ENCODE data around the gene ATF7IP2.
"Not testable (repeated sequence)": the region's sequence is repeated elsewhere in the genome, so short reads cannot be mapped to it uniquely, and the experiment has no call there.

ATF7IP2 gene

GRCh38 chr16:10465821-10466220 is 80.0 kb downstream of the ATF7IP2 start:
- no peaks in the 10 kb centered on the region for H3K27me3 ChIP-seq
- H3K4me3 ChIP-seq (ENCODE audit: low read depth, low read length): no peak overlapping the region
- H3K9me3 ChIP-seq: no peaks in the 10 kb centered on the region
- no peaks in the 10 kb centered on the region for H3K36me3 ChIP-seq
- H3K4me1 ChIP-seq: no peaks in the 10 kb centered on the region
- DNase-seq: no peak
- no peak for TF ChIP-seq CTCF (IDR thresholded peaks at IDR 0.05; ENCODE audit: low read depth, low read length)

- Histone ChIP-seq H3K4me3 (ENCODE audit: low read depth, low read length) (no peak overlapping the region), H3K9me3 (no peaks in the 10 kb centered on the region), H3K4me1 (no peaks in the 10 kb centered on the region), H3K27me3 (no peaks in the 10 kb centered on the region), H3K36me3 (no peaks in the 10 kb centered on the region)
- no peak for DNase-seq
- no peak for TF ChIP-seq CTCF (IDR thresholded peaks at IDR 0.05; ENCODE audit: low read depth, low read length)
Measured at GRCh38 chr16:10466313-10466712, 80.5 kb downstream of the ATF7IP2 start.

- no peak overlapping the region for H3K4me3 ChIP-seq (ENCODE audit: low read depth, low read length)
- no peaks in the 10 kb centered on the region for H3K4me1 ChIP-seq
- no peaks in the 10 kb centered on the region for H3K9me3 ChIP-seq
- H3K27me3 ChIP-seq: no peaks in the 10 kb centered on the region
- TF ChIP-seq CTCF (IDR thresholded peaks at IDR 0.05; ENCODE audit: low read depth, low read length): no peak
- DNase-seq: no peak
- no peaks in the 10 kb centered on the region for H3K36me3 ChIP-seq
Measured at GRCh38 chr16:10466861-10467260, 81.0 kb downstream of the ATF7IP2 start.

GRCh38 chr16:10476636-10477035 is 90.8 kb downstream of the ATF7IP2 start:
- not testable (repeated sequence) for H3K36me3 ChIP-seq, H3K9me3 ChIP-seq, H3K27me3 ChIP-seq

GRCh38 chr16:10480151-10480550 is 94.3 kb downstream of the ATF7IP2 start:
- no peaks in the 10 kb centered on the region for H3K36me3 ChIP-seq
- H3K4me3 ChIP-seq (ENCODE audit: low read depth, low read length): no peak overlapping the region
- no peaks in the 10 kb centered on the region for H3K4me1 ChIP-seq
- H3K9me3 ChIP-seq: no peaks in the 10 kb centered on the region
- no peaks in the 10 kb centered on the region for H3K27me3 ChIP-seq
- no peak for DNase-seq
- TF ChIP-seq CTCF (IDR thresholded peaks at IDR 0.05; ENCODE audit: low read depth, low read length): no peak

More at GRCh38 chr16:10476636-10477035, 90.8 kb downstream of the ATF7IP2 start:
- H3K4me3 ChIP-seq (ENCODE audit: low read depth, low read length); H3K4me1 ChIP-seq; DNase-seq: not testable (repeated sequence)

GRCh38 chr16:10485159-10485558 is 99.3 kb downstream of the ATF7IP2 start:
- Histone ChIP-seq H3K9me3 (no peaks in the 10 kb centered on the region), H3K36me3 (no peaks in the 10 kb centered on the region), H3K4me1 (no peaks in the 10 kb centered on the region), H3K27me3 (no peaks in the 10 kb centered on the region), H3K4me3 (ENCODE audit: low read depth, low read length) (no peak overlapping the region)
- no peak for TF ChIP-seq CTCF (IDR thresholded peaks at IDR 0.05; ENCODE audit: low read depth, low read length)
- DNase-seq: no peak
